IMR-90 (cell line): ENCODE measurements around the gene ERMARD. TPM values are rescaled to one million over a fixed set of nuclear protein-coding genes. Genes with fewer than 3 reads are reported as not detected.

ENCODE experiments used
- ATAC-seq: fragments of 200-7000 bp; cut with Tn5 transposase; 2 replicates; pipeline ENCODE4 v1.9.1; 2020; ENCODE audit warnings: low read depth, mild to moderate bottlenecking, moderate library complexity
- BruUV-seq: library from RNA; stranded (reverse); fragments of 400-500 nt; replicated peaks from 2 replicates; lab custom pipeline; 2021; lab: Mats Ljungman, UMichigan
- CTCF ChIA-PET: fragments of 300-600 bp; formaldehyde crosslinking; extraction: SDS; loops from one replicate; lab custom pipeline; 2021; ENCODE audit warnings: antibody characterized with exemption; lab: Yijun Ruan, JAX
- POLR2A ChIA-PET: fragments of 300-600 bp; sonication (Branson Sonifier 250); formaldehyde crosslinking; loops from one replicate; lab custom pipeline; 2022; ENCODE audit warnings: antibody characterized with exemption; ENCODE audit not compliant: unreplicated experiment; lab: Charles Lee
- DNase-seq: peaks from one replicate; pipeline ENCODE4 v3.0.0; 2013
- H2AFZ ChIP-seq: replicated peaks from 2 replicates; pipeline ENCODE3; 2013; ENCODE audit warnings: low read length, mild to moderate bottlenecking; ENCODE audit not compliant: poor library complexity
- H2AK5ac ChIP-seq: 2 replicates; pipeline ENCODE4 v1.6.1; 2013; ENCODE audit warnings: low read depth, low read length, inconsistent platforms
- H2AK9ac ChIP-seq: replicated peaks from 2 replicates; pipeline ENCODE3; 2013; ENCODE audit warnings: mild to moderate bottlenecking, low read depth, low read length, moderate library complexity; ENCODE audit not compliant: poor library complexity
- H2BK120ac ChIP-seq: 2 replicates; pipeline ENCODE4 v1.6.1; 2013; ENCODE audit warnings: low read depth, low read length, inconsistent platforms
- H2BK15ac ChIP-seq: 3 replicates; pipeline ENCODE4 v1.6.1; 2013; ENCODE audit warnings: low read depth, low read length, inconsistent platforms
- H2BK20ac ChIP-seq: 2 replicates; pipeline ENCODE4 v1.6.1; 2013; ENCODE audit warnings: low read depth, mild to moderate bottlenecking, inconsistent platforms, low read length, moderate library complexity
- H2BK5ac ChIP-seq: 2 replicates; pipeline ENCODE4 v1.6.1; 2013; ENCODE audit warnings: mild to moderate bottlenecking, low read depth, low read length, inconsistent platforms; ENCODE audit not compliant: poor library complexity, severe bottlenecking
- H3K14ac ChIP-seq: replicated peaks from 2 replicates; pipeline ENCODE4 v1.6.1; 2013; ENCODE audit warnings: low read depth, low read length, inconsistent platforms
- H3K18ac ChIP-seq: 2 replicates; pipeline ENCODE4 v1.6.1; 2013; ENCODE audit warnings: low read depth, low read length, control low read depth
- H3K23ac ChIP-seq: 2 replicates; pipeline ENCODE4 v1.6.1; 2013; ENCODE audit warnings: low read depth, low read length, inconsistent platforms
- H3K27ac ChIP-seq: 2 replicates; pipeline ENCODE4 v1.5.1; 2013; ENCODE audit warnings: mild to moderate bottlenecking, control low read depth, low read length; ENCODE audit not compliant: insufficient read depth
- H3K27me3 ChIP-seq: 2 replicates; pipeline ENCODE4 v1.6.1; 2013; ENCODE audit warnings: low read length; ENCODE audit not compliant: control insufficient read depth, insufficient read depth
- H3K36me3 ChIP-seq: 2 replicates; pipeline ENCODE4 v1.6.1; 2013; ENCODE audit warnings: low read length, mixed read lengths; ENCODE audit not compliant: control insufficient read depth, insufficient read depth
- H3K4ac ChIP-seq: 2 replicates; pipeline ENCODE4 v1.6.1; 2013; ENCODE audit warnings: low read depth, low read length, inconsistent platforms
- H3K4me1 ChIP-seq: 2 replicates; pipeline ENCODE4 v1.6.1; 2013; ENCODE audit warnings: low read length, mixed read lengths; ENCODE audit not compliant: control insufficient read depth, insufficient read depth
- H3K4me2 ChIP-seq: 2 replicates; pipeline ENCODE4 v1.6.1; 2013; ENCODE audit warnings: low read depth, mild to moderate bottlenecking, control low read depth, low read length, moderate library complexity
- H3K4me3 ChIP-seq: 2 replicates; pipeline ENCODE4 v1.5.1; 2013; ENCODE audit warnings: low read depth, mild to moderate bottlenecking, control low read depth, low read length, moderate library complexity; ENCODE audit not compliant: insufficient read depth
- H3K56ac ChIP-seq: 2 replicates; pipeline ENCODE4 v1.6.1; 2013; ENCODE audit warnings: low read length, inconsistent platforms; ENCODE audit not compliant: insufficient read depth; ENCODE audit errors: extremely low read depth
- H3K79me1 ChIP-seq, 2 experiments: 2 replicates each; pipeline ENCODE4 v1.6.1; 2013; ENCODE audit warnings: low read length in 2 of 2, inconsistent platforms in 1 of 2, low read depth in 1 of 2
- H3K9ac ChIP-seq: 2 replicates; pipeline ENCODE4 v1.6.1; 2013; ENCODE audit warnings: low read depth, low read length, control low read depth
- H3K9me1 ChIP-seq: 2 replicates; pipeline ENCODE4 v1.6.1; 2013; ENCODE audit warnings: low read length, inconsistent platforms; ENCODE audit not compliant: insufficient read depth
- H3K9me3 ChIP-seq: 2 replicates; pipeline ENCODE4 v1.6.1; 2013; ENCODE audit warnings: low read length; ENCODE audit not compliant: control insufficient read depth, insufficient read depth
- H4K20me1 ChIP-seq: 2 replicates; pipeline ENCODE4 v1.6.1; 2013; ENCODE audit warnings: low read length, inconsistent platforms; ENCODE audit not compliant: insufficient read depth
- H4K5ac ChIP-seq: 2 replicates; pipeline ENCODE4 v1.6.1; 2013; ENCODE audit warnings: mild to moderate bottlenecking, low read depth, low read length, control low read depth
- H4K8ac ChIP-seq, 2 experiments: 2 replicates each; pipeline ENCODE4 v1.6.1; 2013; ENCODE audit warnings: low read depth in 2 of 2, low read length in 2 of 2, control low read depth in 1 of 2, inconsistent platforms in 1 of 2
- H4K91ac ChIP-seq: 2 replicates; pipeline ENCODE4 v1.6.1; 2013; ENCODE audit warnings: low read depth, low read length, inconsistent platforms; ENCODE audit not compliant: insufficient read depth
- CEBPB ChIP-seq: IDR thresholded peaks from 2 replicates; pipeline ENCODE4 v1.6.1; 2012; ENCODE audit warnings: low read depth, low read length, improper control_type of control experiment
- CHD1 ChIP-seq: IDR thresholded peaks from 2 replicates; pipeline ENCODE4 v1.6.1; 2012; ENCODE audit warnings: low read depth, low read length, improper control_type of control experiment
- ELK1 ChIP-seq: fragments of 150-350 bp; IDR thresholded peaks from 2 replicates; pipeline ENCODE4 v1.6.1; 2016; ENCODE audit warnings: low read depth, mild to moderate bottlenecking, low read length, moderate library complexity, borderline replicate concordance
- MAZ ChIP-seq: IDR thresholded peaks from 2 replicates; pipeline ENCODE4 v1.6.1; 2012; ENCODE audit warnings: low read depth, mild to moderate bottlenecking, low read length, improper control_type of control experiment, moderate library complexity, borderline replicate concordance
- RCOR1 ChIP-seq: IDR thresholded peaks from 2 replicates; pipeline ENCODE4 v1.6.1; 2012; ENCODE audit warnings: mild to moderate bottlenecking, low read length, improper control_type of control experiment; ENCODE audit not compliant: insufficient replicate concordance
- WGBS, 2 experiments: methylation state at CpG; one replicate each; pipeline versions ENCODE4 v1.1.5 to v1.1.7; 2013; ENCODE audit warnings: missing lambda C conversion rate in 2 of 2; ENCODE audit not compliant: insufficient read length in 1 of 2; ENCODE audit errors: extremely low coverage in 2 of 2; 5-methylcytosine and 5-hydroxymethylcytosine counted together
- dilution Hi-C: fragments of 300-500 bp; cut with HindIII; formaldehyde crosslinking; loops from one replicate; pipeline ENCODE4 v1.14.3; 2018; ENCODE audit warnings: low sequenced_read_pairs; ENCODE audit not compliant: unreplicated experiment
- in situ Hi-C: fragments of 300-500 bp; cut with MboI; formaldehyde crosslinking; loops from 3 replicates; pipeline ENCODE4 v1.14.3; 2019; ENCODE audit warnings: low sequenced_read_pairs, inconsistent platforms, mixed read lengths
- intact Hi-C: fragments of 100-400 bp; cut with micrococcal nuclease; formaldehyde crosslinking; loops from 2 replicates; pipeline ENCODE4 v1.10.0; 2022
- polyA plus RNA-seq, 3 experiments: library from polyadenylated mRNA; depleted of rRNA; stranded (reverse); fragments of >200 nt; gene quantifications; 2 replicates each; pipeline ENCODE4 v1.2.3, GENCODE V29; 2012; ENCODE audit warnings: low replicate concordance in 1 of 3
- total RNA-seq: library from RNA; depleted of rRNA; stranded (reverse); fragments of >200 nt; gene quantifications from 2 replicates; pipeline ENCODE4 v1.2.3, GENCODE V29; 2012

The ERMARD gene
- total and polyA plus RNA-seq, 2 of the 4 experiments (the other 2 are of a cell fraction), result 15.1 to 25.4 TPM

- no peak overlapping the region; the same call in 1 of the 2 replicates for H3K18ac ChIP-seq
- H3K4me3 ChIP-seq, result peak overlapping the region; percentile 33
- no peak overlapping the region for H3K27ac ChIP-seq
- no peaks in the 10 kb centered on the region for H3K9me3 ChIP-seq
- no peaks in the 10 kb centered on the region for H4K20me1 ChIP-seq
- H2AK5ac ChIP-seq, result no peak overlapping the region
- DNase-seq, result no peak
- POLR2A ChIA-PET, result no interaction called here
- H3K4me1 ChIP-seq, result peaks cover 3% of the 10 kb centered on the region; the same call in 1 of the 2 replicates
- no peak overlapping the region for H2BK5ac ChIP-seq
- H4K5ac ChIP-seq, result no peak overlapping the region; the same call in 1 of the 2 replicates
- CTCF ChIA-PET, result interaction anchor here (0.6 to 3.3 kb wide), 17 partner anchors 9 to 832 kb away, joined by 3 to 23 read pairs (median 4); no protein-coding TSS in a partner anchor
- peak overlapping the region; percentile 19 for H2AK9ac ChIP-seq
- TF ChIP-seq CEBPB (no peak), RCOR1 (no peak), ELK1 (no peak), MAZ (no peak), CHD1 (no peak)
- H4K91ac ChIP-seq, result no peak overlapping the region; the same call in 1 of the 2 replicates
- intact Hi-C loops (no loop called here), dilution Hi-C loops (no loop called here), in situ Hi-C loops (no loop called here)
- H3K9ac ChIP-seq, result peak overlapping the region; percentile 34; the same call in 1 of the 2 replicates
- H3K4ac ChIP-seq, result no peak overlapping the region
- H3K79me1 ChIP-seq, result no peaks in the 10 kb centered on the region
- ATAC-seq, result no peak
- peaks cover 2% of the 10 kb centered on the region; the same call in 1 of the 2 replicates for H3K27me3 ChIP-seq
- H2AFZ ChIP-seq, result peak overlapping the region; percentile 100
- H3K56ac ChIP-seq, result no peak overlapping the region
- H3K23ac ChIP-seq, result peak overlapping the region; percentile 63; the same call in 1 of the 2 replicates
- no peak overlapping the region for H2BK20ac ChIP-seq
- H3K14ac ChIP-seq, result no peak overlapping the region; the same call in 1 of the 2 replicates
- 76% methylated on average over 8 of the region's 24 CpGs; no CpG with 5 or more reads in 1 of the 2 experiments for WGBS, 2 experiments
- H3K4me2 ChIP-seq, result peak overlapping the region; percentile 82
- no peak overlapping the region for H2BK15ac ChIP-seq
- peak overlapping the region; percentile 8 to 17; a peak in 2 of 4 replicates for H4K8ac ChIP-seq
- no TSS peak for BruUV-seq
- H3K9me1 ChIP-seq, result peaks cover 4% of the 10 kb centered on the region; the same call in 1 of the 2 replicates
- 0 out of 2 replicates have a peak overlapping the region, but pooled peaks have one; percentile 28 for H2BK120ac ChIP-seq
- peaks cover 4% of the 10 kb centered on the region; the same call in 1 of the 2 replicates for H3K36me3 ChIP-seq
Measured at GRCh38 chr6:169789146-169789943, 37.9 kb downstream of the ERMARD start.
